Endothelial cell of umbilical vein (primary cell): ENCODE measurements around the gene C1QL4. TPM values are rescaled to one million over a fixed set of nuclear protein-coding genes. Genes with fewer than 3 reads are reported as not detected.
A peak's percentile ranks its signal among the peaks of the same experiment; 100 is the strongest.

Experiments
- BruUV-seq: library from RNA; stranded (reverse); fragments of 400-500 nt; replicated peaks from 2 replicates; lab custom pipeline; 2021; lab: Mats Ljungman, UMichigan
- CTCF ChIA-PET: fragments of 300-600, 350-600 bp; sonication (Branson Sonifier 250); formaldehyde crosslinking; loops from one replicate; lab custom pipeline; 2021; ENCODE audit warnings: antibody characterized with exemption, inconsistent platforms; lab: Charles Lee
- POLR2A ChIA-PET: fragments of 300-600, 350-600 bp; sonication (Branson Sonifier 250); formaldehyde crosslinking; loops from one replicate; lab custom pipeline; 2021; ENCODE audit warnings: antibody characterized with exemption, inconsistent platforms; lab: Charles Lee
- DNase-seq: peaks from one replicate; pipeline ENCODE4 v3.0.0-alpha.2; 2011; ENCODE audit warnings: low read depth, low spot score
- FAIRE-seq: peaks from 2 replicates; lab custom pipeline; 2011; peaks lifted over from hg19 to GRCh38; lab: Jason Lieb, UNC
- H2AFZ ChIP-seq: 2 replicates; pipeline ENCODE4 v1.6.0; 2012; ENCODE audit warnings: low read depth, low read length, control low read depth, inconsistent platforms
- H3K27ac ChIP-seq: 2 replicates; pipeline ENCODE4 v1.5.1; 2011; ENCODE audit warnings: low read depth, mild to moderate bottlenecking, control low read depth, low read length, moderate library complexity; ENCODE audit not compliant: insufficient read depth
- H3K27me3 ChIP-seq, 2 experiments: 2 replicates each; pipeline versions ENCODE4 v1.6.0 to v1.6.1; 2011; ENCODE audit warnings: low read length in 2 of 2, mixed read lengths in 1 of 2; ENCODE audit not compliant: control insufficient read depth in 2 of 2, insufficient read depth in 2 of 2
- H3K36me3 ChIP-seq, 2 experiments: 2 replicates in 1 of 2; 3 replicates in 1 of 2; pipeline ENCODE4 v1.5.1; 2011; ENCODE audit warnings: low read length in 2 of 2, mild to moderate bottlenecking in 1 of 2, moderate library complexity in 1 of 2; ENCODE audit not compliant: control insufficient read depth in 2 of 2, insufficient read depth in 2 of 2; ENCODE audit errors: extremely low read depth in 1 of 2
- H3K4me1 ChIP-seq: 3 replicates; pipeline ENCODE4 v1.5.1; 2011; ENCODE audit warnings: mild to moderate bottlenecking, low read length; ENCODE audit not compliant: control insufficient read depth, insufficient read depth; ENCODE audit errors: extremely low read depth
- H3K4me2 ChIP-seq: 2 replicates; pipeline ENCODE4 v1.6.1; 2011; ENCODE audit warnings: low read length, control low read depth, mixed read lengths; ENCODE audit not compliant: insufficient read depth
- H3K4me3 ChIP-seq, 3 experiments: fragments of 200-600 bp in 1 of 3; sonication (generic), shearing (Covaris generic) in 1 of 3; replicated peaks in 1 of 3; 2 replicates each; pipeline ENCODE4 v1.5.1; 2011 to 2016; ENCODE audit warnings: control low read depth in 3 of 3, low read length in 3 of 3, mild to moderate bottlenecking in 2 of 3, inconsistent platforms in 1 of 3, low read depth in 1 of 3, moderate library complexity in 1 of 3; ENCODE audit not compliant: insufficient read depth in 1 of 3
- H3K79me2 ChIP-seq: 2 replicates; pipeline ENCODE4 v1.6.0; 2012; ENCODE audit warnings: low read length, inconsistent platforms; ENCODE audit not compliant: control insufficient read depth, insufficient read depth
- H3K9ac ChIP-seq: replicated peaks from 2 replicates; pipeline ENCODE3; 2011; ENCODE audit warnings: low read length, control low read depth; ENCODE audit not compliant: insufficient read depth; ENCODE audit errors: extremely low read depth
- H3K9me1 ChIP-seq: replicated peaks from 3 replicates; pipeline ENCODE4 v1.6.0; 2011; ENCODE audit warnings: mild to moderate bottlenecking, low read length; ENCODE audit not compliant: control insufficient read depth, insufficient read depth; ENCODE audit errors: extremely low read depth
- H3K9me3 ChIP-seq: replicated peaks from 2 replicates; pipeline ENCODE4 v1.5.1; 2012; ENCODE audit warnings: low read length, inconsistent platforms; ENCODE audit not compliant: control insufficient read depth, insufficient read depth
- H4K20me1 ChIP-seq: replicated peaks from 2 replicates; pipeline ENCODE3; 2011; ENCODE audit warnings: mild to moderate bottlenecking, low read length; ENCODE audit not compliant: control insufficient read depth, insufficient read depth; ENCODE audit errors: extremely low read depth
- CTCF ChIP-seq, 2 donors: IDR thresholded peaks; 1 replicate in 1 of 2; 2 replicates in 1 of 2; pipeline ENCODE4 v1.5.1; 2011; ENCODE audit warnings: low read length in 2 of 2, mild to moderate bottlenecking in 2 of 2, moderate library complexity in 2 of 2, control low read depth in 1 of 2, inconsistent platforms in 1 of 2, low read depth in 1 of 2; ENCODE audit not compliant: insufficient read depth in 1 of 2; ENCODE audit errors: extremely low read depth in 1 of 2
- EZH2 ChIP-seq: IDR thresholded peaks from 2 replicates; pipeline ENCODE4 v1.6.1; 2012; ENCODE audit warnings: borderline replicate concordance, low read depth, mild to moderate bottlenecking, moderate library complexity, low read length, inconsistent platforms; ENCODE audit not compliant: severe bottlenecking
- FOS ChIP-seq: IDR thresholded peaks from 2 replicates; pipeline ENCODE4 v1.6.1; 2011; ENCODE audit warnings: mild to moderate bottlenecking, low read length, moderate library complexity, borderline replicate concordance; ENCODE audit not compliant: insufficient read depth
- GATA2 ChIP-seq: IDR thresholded peaks from 2 replicates; pipeline ENCODE4 v1.7.0; 2011; ENCODE audit warnings: low read depth, mild to moderate bottlenecking, moderate library complexity, mixed read lengths, low read length; ENCODE audit not compliant: insufficient read length, insufficient read depth
- JUN ChIP-seq: IDR thresholded peaks from 2 replicates; pipeline ENCODE4 v1.6.1; 2011; ENCODE audit warnings: borderline replicate concordance, low read depth; ENCODE audit not compliant: insufficient read length, insufficient read depth
- MAX ChIP-seq: IDR thresholded peaks from 2 replicates; pipeline ENCODE4 v1.6.1; 2011; ENCODE audit not compliant: insufficient read depth, insufficient read length
- MYC ChIP-seq: IDR thresholded peaks from one replicate; pipeline ENCODE4 v1.6.1; 2011; ENCODE audit warnings: mild to moderate bottlenecking, low read depth, low read length
- POLR2A ChIP-seq: IDR thresholded peaks from 2 replicates; pipeline ENCODE4 v1.6.1; 2012; ENCODE audit warnings: low read depth, mild to moderate bottlenecking, control low read depth, low read length
- POLR2AphosphoS5 ChIP-seq: IDR thresholded peaks from 2 replicates; pipeline ENCODE4 v1.6.1; 2012; ENCODE audit warnings: low read depth, mild to moderate bottlenecking, control low read depth, low read length, moderate library complexity; ENCODE audit not compliant: insufficient read depth
- dilution Hi-C: fragments of 300-500 bp; cut with MboI; formaldehyde crosslinking; loops from one replicate; pipeline ENCODE4 v1.15.0; 2019; ENCODE audit warnings: low sequenced_read_pairs; ENCODE audit not compliant: extremely low pct_ligation_motif_present
- intact Hi-C: fragments of 100-400 bp; cut with micrococcal nuclease; formaldehyde crosslinking; loops from one replicate; pipeline ENCODE4 v1.10.0; 2022
- polyA plus RNA-seq, 4 experiments: library from polyadenylated mRNA; depleted of rRNA in 3 of 4; stranded (reverse) in 3 of 4; unstranded in 1 of 4; fragments of >200 nt; gene quantifications; 2 replicates each; pipeline versions ENCODE4 v1.2.1 to v1.2.3, GENCODE V29; 2011 to 2012; ENCODE audit warnings: missing spikeins in 1 of 4
- total RNA-seq: library from RNA; stranded (reverse); gene quantifications from 2 replicates; pipeline ENCODE4 v1.2.3, GENCODE V29; 2021

The C1QL4 gene
- total and polyA plus RNA-seq, 2 donors (not counting 3 experiments of a cell fraction or from before 2014, with no cell fraction given): not detected

GRCh38 chr12:49330032-49330619 is 6.9 kb downstream of the C1QL4 start:
- intact Hi-C loops: no loop called here
- dilution Hi-C loops: no loop called here
- CTCF ChIA-PET: interaction anchor here (1.4 to 3.1 kb wide), 4 partner anchors 12 to 184 kb away, joined by 7 to 66 read pairs (median 10); partner anchors contain the start of gene DNAJC22
- BruUV-seq: TSS peak; percentile 18
- TF ChIP-seq GATA2 (no peak), POLR2AphosphoS5 (no peak), EZH2 (no peak), JUN (no peak), POLR2A (no peak), CTCF (IDR thresholded peaks at IDR 0.05; ENCODE audit: extremely low read depth in 1 of 2, insufficient read depth in 1 of 2, low read depth in 1 of 2, low read length in 2 of 2) (no peak), MYC (no peak), FOS (no peak), MAX (no peak)
- Histone ChIP-seq H3K27me3 (peaks cover 18% of the 10 kb centered on the region in 2 experiments), H3K9ac (no peak overlapping the region), H2AFZ (no peak overlapping the region), H3K79me2 (no peaks in the 10 kb centered on the region), H4K20me1 (no peaks in the 10 kb centered on the region), H3K4me1 (no peaks in the 10 kb centered on the region), H3K4me2 (no peak overlapping the region), H3K4me3 (no peak overlapping the region), H3K36me3 (peaks cover 4 to 6% of the 10 kb centered on the region in 2 experiments), H3K9me3 (no peaks in the 10 kb centered on the region), H3K27ac (no peak overlapping the region), H3K9me1 (no peaks in the 10 kb centered on the region)
- POLR2A ChIA-PET: no interaction called here
- FAIRE-seq (no peak), DNase-seq (no peak)
